Measurements from ENCODE around the gene C1QTNF5.
"Not testable (repeated sequence)": the region's sequence is repeated elsewhere in the genome, so short reads cannot be mapped to it uniquely, and the experiment has no call there.

The C1QTNF5 gene, protein sequence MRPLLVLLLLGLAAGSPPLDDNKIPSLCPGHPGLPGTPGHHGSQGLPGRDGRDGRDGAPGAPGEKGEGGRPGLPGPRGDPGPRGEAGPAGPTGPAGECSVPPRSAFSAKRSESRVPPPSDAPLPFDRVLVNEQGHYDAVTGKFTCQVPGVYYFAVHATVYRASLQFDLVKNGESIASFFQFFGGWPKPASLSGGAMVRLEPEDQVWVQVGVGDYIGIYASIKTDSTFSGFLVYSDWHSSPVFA

DNA sequence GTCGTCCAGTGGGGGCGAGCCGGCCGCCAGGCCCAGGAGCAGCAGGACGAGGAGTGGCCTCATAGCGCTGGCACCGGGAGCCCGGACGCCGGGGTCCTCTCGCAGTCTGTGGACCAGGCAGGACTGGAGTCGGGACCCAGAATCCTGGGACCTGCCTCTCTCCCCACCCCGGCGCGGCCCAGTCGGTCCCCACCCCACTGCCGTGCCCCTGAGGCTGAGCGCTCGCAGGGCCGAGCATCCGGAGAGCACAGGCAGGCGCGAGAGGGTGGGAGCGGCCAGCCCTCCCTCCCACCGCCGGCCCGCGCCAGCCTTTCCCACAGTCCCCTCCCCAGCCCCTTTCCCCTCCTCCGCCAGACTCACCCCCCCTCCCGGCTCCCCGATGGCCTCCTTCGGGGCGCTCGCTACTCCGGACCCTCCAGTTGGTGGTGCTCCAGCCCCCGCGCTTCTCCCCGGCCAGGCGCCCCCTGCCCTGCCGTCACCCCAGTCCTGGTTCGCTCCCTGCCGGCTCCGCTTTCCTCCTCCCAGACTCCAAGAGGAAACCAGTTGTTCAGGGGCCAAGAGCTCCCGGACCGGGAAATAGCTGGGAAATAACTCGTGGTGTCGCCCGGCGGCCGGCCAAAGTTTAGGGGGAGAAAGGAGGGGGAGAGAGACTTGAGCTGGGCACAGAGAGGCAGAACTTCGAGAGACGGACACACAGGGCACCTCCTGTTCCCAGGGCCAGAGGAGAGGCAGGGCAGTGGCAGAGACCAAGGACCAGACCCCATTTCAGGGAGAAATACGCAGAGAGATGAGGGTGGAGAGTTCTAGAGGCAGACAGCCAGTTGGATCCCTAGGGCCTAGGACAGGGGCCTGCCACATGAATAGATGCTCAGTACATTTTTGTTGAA lies at the start of gene C1QTNF5:
Gene C1QTNF5, minus strand, starts transcription at position 549 of the 887 bp plus-strand sequence. Its CDS starts 486 bp downstream, at position 63.
- peak within 1 kb of the TSS; percentile 71 for H3K4me3 ChIP-seq (ENCODE audit: low read length)
- DNase-seq (ENCODE audit: low read depth), result peak; percentile 84
- TF ChIP-seq, protein P1, sequence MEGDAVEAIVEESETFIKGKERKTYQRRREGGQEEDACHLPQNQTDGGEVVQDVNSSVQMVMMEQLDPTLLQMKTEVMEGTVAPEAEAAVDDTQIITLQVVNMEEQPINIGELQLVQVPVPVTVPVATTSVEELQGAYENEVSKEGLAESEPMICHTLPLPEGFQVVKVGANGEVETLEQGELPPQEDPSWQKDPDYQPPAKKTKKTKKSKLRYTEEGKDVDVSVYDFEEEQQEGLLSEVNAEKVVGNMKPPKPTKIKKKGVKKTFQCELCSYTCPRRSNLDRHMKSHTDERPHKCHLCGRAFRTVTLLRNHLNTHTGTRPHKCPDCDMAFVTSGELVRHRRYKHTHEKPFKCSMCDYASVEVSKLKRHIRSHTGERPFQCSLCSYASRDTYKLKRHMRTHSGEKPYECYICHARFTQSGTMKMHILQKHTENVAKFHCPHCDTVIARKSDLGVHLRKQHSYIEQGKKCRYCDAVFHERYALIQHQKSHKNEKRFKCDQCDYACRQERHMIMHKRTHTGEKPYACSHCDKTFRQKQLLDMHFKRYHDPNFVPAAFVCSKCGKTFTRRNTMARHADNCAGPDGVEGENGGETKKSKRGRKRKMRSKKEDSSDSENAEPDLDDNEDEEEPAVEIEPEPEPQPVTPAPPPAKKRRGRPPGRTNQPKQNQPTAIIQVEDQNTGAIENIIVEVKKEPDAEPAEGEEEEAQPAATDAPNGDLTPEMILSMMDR (conservative IDR thresholded peaks at IDR 0.05; ENCODE audit: low read length), result no peak; the same call in 1 of the 2 replicates

DNA sequence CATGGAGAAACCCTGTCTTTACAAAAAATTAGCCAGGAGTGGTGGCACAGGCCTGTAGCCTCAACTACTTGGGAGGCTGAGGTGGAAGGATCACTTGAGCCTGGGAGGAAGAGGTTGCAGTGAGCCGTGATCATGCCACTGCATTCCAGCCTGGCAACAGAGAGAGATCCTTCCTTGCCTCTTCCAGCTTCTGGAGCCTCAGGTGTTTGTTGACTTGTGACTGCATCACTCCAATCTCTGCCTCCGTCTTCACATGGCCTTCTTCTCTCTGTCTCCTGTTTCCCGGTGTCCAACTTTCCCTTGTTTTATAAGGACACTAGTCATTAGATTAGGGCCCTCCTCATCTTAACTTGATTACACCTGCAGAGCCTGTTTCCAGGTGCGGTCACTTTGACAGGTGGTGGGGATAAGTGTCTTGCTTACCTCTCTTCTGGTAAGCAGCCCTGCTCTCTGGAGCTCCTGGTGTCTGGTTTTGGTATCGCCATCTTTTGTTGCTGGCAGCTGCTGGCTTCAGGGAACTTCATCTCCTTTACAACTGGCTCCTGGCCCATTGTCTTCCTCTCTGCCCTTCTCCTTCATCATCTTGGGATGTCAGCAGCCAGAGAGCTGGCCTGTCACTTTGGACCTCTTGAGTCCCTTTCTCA lies 49.0 kb upstream of the C1QTNF5 start:
- TF ChIP-seq, protein P1 (conservative IDR thresholded peaks at IDR 0.05; ENCODE audit: low read length), result peak; percentile 43
- no peak overlapping the region for H3K4me3 ChIP-seq (ENCODE audit: low read length)
- DNase-seq (ENCODE audit: low read depth), result no peak

DNA sequence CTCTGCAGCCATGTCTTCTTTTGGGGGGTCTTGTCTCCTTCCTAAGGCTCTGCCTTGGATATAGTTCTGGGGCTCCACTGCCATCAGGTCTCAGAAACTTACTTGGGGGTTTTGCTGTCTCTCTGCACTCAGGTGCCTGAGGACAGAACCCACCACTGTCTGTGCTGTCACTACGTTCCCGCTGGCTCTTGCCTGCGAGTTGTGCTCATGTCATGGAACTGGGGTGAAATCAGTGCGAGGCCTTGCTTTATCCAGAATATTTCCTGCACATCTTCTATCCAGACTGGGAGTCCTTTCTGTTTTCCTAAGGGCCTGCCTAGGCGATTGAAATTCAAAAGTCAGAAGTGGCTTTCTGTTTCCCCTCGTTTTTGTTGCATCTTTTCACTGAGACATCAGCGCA lies 47.4 kb upstream of the C1QTNF5 start:
- DNase-seq (ENCODE audit: low read depth), result no peak
- TF ChIP-seq, protein P1 (conservative IDR thresholded peaks at IDR 0.05; ENCODE audit: low read length), result no peak
- H3K4me3 ChIP-seq (ENCODE audit: low read length), result no peak overlapping the region

DNA sequence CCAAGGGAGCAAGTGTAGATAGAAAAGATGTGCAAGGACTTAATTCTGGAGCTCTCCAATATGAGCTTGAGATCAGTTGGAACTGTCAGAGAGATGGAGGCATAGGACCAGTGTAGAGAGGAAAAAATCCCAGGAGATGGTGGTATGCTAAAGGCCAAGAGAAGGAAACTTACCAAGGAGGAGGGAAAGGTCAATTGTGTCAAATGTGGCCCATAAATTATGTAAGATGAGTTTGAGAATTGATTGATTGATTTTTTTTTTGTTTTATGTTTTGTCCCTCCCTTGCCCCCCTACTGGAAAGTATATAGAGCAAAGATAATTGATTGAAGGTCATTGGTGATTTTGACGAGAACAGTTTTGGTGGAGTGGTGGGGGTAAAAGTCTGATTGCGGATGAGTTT lies 43.6 kb upstream of the C1QTNF5 start:
- TF ChIP-seq, protein P1 (conservative IDR thresholded peaks at IDR 0.05; ENCODE audit: low read length), result peak; percentile 35
- H3K4me3 ChIP-seq (ENCODE audit: low read length), result no peak overlapping the region
- no peak for DNase-seq (ENCODE audit: low read depth)

DNA sequence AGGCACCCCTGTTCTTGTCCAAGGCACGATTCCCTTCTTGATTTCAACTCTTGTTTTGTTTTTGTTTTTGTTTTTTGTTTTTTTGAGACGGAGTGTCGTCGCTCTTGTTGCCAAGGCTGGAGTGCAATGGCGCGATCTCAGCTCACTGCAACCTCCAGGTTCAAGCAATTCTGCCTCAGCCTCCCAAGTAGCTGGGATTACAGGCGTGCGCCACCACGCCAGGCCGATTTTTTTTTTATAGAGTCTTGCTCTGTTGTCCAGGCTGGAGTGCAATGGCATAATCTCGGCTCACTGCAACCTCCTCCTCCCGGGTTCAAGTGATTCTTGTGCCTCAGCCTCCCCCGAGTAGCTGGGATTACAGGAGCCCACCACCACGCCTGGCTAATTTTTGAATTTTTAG lies 41.8 kb upstream of the C1QTNF5 start:
- not testable (repeated sequence) for H3K4me3 ChIP-seq (ENCODE audit: low read length); DNase-seq (ENCODE audit: low read depth)

DNA sequence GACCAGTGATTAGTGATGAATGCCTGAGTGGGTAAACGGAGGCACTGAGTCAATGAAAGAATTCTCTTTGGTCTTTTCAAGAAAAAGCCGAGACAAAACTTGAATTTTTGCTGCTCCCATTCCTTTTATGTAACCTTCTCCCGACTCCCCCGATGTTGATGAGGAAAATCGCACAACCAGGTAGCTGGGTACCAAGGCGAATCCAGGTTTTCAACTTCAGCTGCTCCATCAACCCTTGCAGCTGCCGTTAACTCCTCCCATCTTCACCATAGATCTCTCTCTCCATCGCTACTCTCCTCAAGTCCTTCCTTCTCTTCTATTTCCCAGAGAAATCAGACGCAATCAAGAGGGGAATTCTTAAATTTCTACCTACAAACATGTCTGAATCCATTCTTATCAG lies 41.4 kb upstream of the C1QTNF5 start:
- TF ChIP-seq, protein P1 (conservative IDR thresholded peaks at IDR 0.05; ENCODE audit: low read length), result no peak

DNA sequence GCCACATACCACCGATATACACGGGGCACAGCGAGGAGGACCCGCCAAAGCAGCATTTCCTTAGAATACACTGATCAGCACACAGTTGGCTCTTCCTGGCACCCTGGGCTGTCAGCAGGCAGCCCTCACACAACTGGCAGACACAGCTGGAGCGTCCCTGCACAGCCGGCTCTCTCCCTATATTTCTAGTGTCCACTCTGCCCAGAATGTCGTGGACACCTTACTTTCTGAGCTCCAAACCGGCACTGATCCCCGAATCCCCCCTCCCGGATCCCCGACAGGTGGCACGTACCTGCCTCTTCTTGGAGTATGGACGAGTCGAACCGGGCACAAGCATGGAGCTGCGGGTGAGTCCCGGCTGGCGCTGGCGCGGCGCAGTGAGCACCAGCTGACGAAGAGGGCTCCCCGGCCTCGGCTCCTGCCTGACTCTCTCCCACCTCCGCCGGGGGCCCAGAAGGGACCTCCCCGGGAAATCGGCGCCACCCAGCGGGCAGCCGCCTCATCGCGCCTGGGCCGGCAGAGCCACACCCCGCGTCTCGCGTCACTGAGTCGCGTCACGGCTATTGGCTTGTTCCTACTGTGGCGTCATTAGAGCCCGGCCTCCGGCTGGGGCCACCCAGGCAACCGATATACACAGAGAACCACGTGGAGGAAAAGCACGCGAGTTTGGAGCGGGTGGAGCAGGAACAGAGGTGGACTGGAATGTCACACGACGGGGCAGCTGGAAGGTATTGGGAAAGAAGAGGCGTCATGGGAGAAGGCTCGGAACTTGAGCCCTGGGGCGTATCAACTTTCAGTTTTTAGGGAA lies 40.7 kb upstream of the C1QTNF5 start, which contains the start of gene USP2:
Gene USP2, minus strand, starts transcription at position 510 of the 808 bp plus-strand sequence. CDS start 8,210 bp downstream, outside the sequence.
- TF ChIP-seq, protein P1 (conservative IDR thresholded peaks at IDR 0.05; ENCODE audit: low read length), result peak; percentile 69
- peak within 1 kb of the TSS; percentile 71 for H3K4me3 ChIP-seq (ENCODE audit: low read length)
- peak; percentile 96 for DNase-seq (ENCODE audit: low read depth)

More for the DNA sequence above, 41.4 kb upstream of the C1QTNF5 start:
- DNase-seq (ENCODE audit: low read depth), result no peak
- H3K4me3 ChIP-seq (ENCODE audit: low read length), result peak overlapping the region; percentile 64
